H1 (cell line): ENCODE measurements around the gene PTX4. TPM values are rescaled to one million over a fixed set of nuclear protein-coding genes. Genes with fewer than 3 reads are reported as not detected.
A peak's percentile ranks its signal among the peaks of the same experiment; 100 is the strongest.

Experiments used
- CTCF ChIA-PET: fragments of 300-600 bp; sonication (Branson Sonifier 250); formaldehyde crosslinking; loops from one replicate; lab custom pipeline; 2021; ENCODE audit not compliant: partially characterized antibody; lab: Charles Lee
- POLR2A ChIA-PET: fragments of 300-600 bp; sonication (Branson Sonifier 250); formaldehyde crosslinking; loops from one replicate; lab custom pipeline; 2021; ENCODE audit warnings: inconsistent platforms; ENCODE audit not compliant: partially characterized antibody; lab: Charles Lee
- DNase-seq, 2 experiments: peaks; one replicate each; pipeline versions ENCODE4 v3.0.0 to v3.0.0-alpha.2; 2010 to 2022; ENCODE audit warnings: low spot score in 2 of 2, low read depth in 1 of 2, mixed read lengths in 1 of 2
- FAIRE-seq: peaks from 2 replicates; lab custom pipeline; 2011; peaks lifted over from hg19 to GRCh38; lab: Jason Lieb, UNC
- H2AFZ ChIP-seq: 2 replicates; pipeline ENCODE4 v1.8.1; 2012; ENCODE audit warnings: low read length, inconsistent platforms
- H2AK5ac ChIP-seq: 2 replicates; pipeline ENCODE4 v1.6.1; 2013; ENCODE audit warnings: low read depth, low read length
- H2BK120ac ChIP-seq: replicated peaks from 2 replicates; pipeline ENCODE3; 2013; ENCODE audit warnings: low read depth, low read length, inconsistent platforms
- H2BK12ac ChIP-seq: 2 replicates; pipeline ENCODE4 v1.6.1; 2013; ENCODE audit warnings: low read depth, low read length
- H2BK15ac ChIP-seq: 2 replicates; pipeline ENCODE4 v1.6.1; 2013; ENCODE audit warnings: low read length
- H2BK20ac ChIP-seq: 2 replicates; pipeline ENCODE4 v1.6.1; 2013; ENCODE audit warnings: low read length
- H2BK5ac ChIP-seq: 2 replicates; pipeline ENCODE4 v1.6.1; 2013; ENCODE audit warnings: low read depth, low read length
- H3K14ac ChIP-seq: 2 replicates; pipeline ENCODE4 v1.6.1; 2013; ENCODE audit warnings: inconsistent platforms; ENCODE audit not compliant: insufficient read length
- H3K18ac ChIP-seq: 2 replicates; pipeline ENCODE4 v1.6.1; 2013; ENCODE audit warnings: low read length; ENCODE audit errors: extremely low read depth
- H3K23ac ChIP-seq: 2 replicates; pipeline ENCODE4 v1.6.1; 2013; ENCODE audit warnings: inconsistent platforms; ENCODE audit not compliant: insufficient read length
- H3K23me2 ChIP-seq: 2 replicates; pipeline ENCODE4 v1.6.1; 2013; ENCODE audit warnings: low read depth, low read length
- H3K27ac ChIP-seq: 2 replicates; pipeline ENCODE4 v1.6.1; 2011; ENCODE audit warnings: low read depth, low read length, inconsistent platforms
- H3K27me3 ChIP-seq, 4 experiments: replicated peaks in 1 of 4; 1 replicate in 1 of 4; 2 replicates in 3 of 4; pipeline versions ENCODE4 v1.6.1 to v1.8.1; 2011 to 2013; ENCODE audit warnings: low read length in 3 of 4, mild to moderate bottlenecking in 3 of 4, inconsistent platforms in 2 of 4, mixed read lengths in 2 of 4, moderate library complexity in 1 of 4; ENCODE audit not compliant: control insufficient read depth in 3 of 4, insufficient read depth in 3 of 4; ENCODE audit errors: extremely low read depth in 1 of 4
- H3K36me3 ChIP-seq, 4 experiments: 2 replicates each; pipeline versions ENCODE4 v1.6.1 to v1.8.1; 2011 to 2013; ENCODE audit warnings: mild to moderate bottlenecking in 4 of 4, low read length in 3 of 4, moderate library complexity in 2 of 4, control low read depth in 1 of 4, inconsistent platforms in 1 of 4; ENCODE audit not compliant: insufficient read depth in 4 of 4, control insufficient read depth in 2 of 4
- H3K4ac ChIP-seq: replicated peaks from 2 replicates; pipeline ENCODE3; 2013; ENCODE audit warnings: low read length, low read depth, mixed read lengths, inconsistent platforms; ENCODE audit not compliant: insufficient read length
- H3K4me1 ChIP-seq, 4 experiments: replicated peaks in 1 of 4; 1 replicate in 1 of 4; 2 replicates in 3 of 4; pipeline versions ENCODE4 v1.6.1 to v1.8.1; 2011 to 2013; ENCODE audit warnings: low read length in 3 of 4, inconsistent platforms in 2 of 4, mixed read lengths in 1 of 4; ENCODE audit not compliant: insufficient read depth in 4 of 4, control insufficient read depth in 3 of 4
- H3K4me2 ChIP-seq, 2 experiments: 2 replicates each; pipeline versions ENCODE4 v1.6.1 to v1.8.1; 2011 to 2013; ENCODE audit warnings: low read depth in 2 of 2, low read length in 2 of 2, control low read depth in 1 of 2, inconsistent platforms in 1 of 2, mild to moderate bottlenecking in 1 of 2; ENCODE audit not compliant: insufficient read depth in 1 of 2
- H3K4me3 ChIP-seq, 4 experiments: fragments of 200-600, 300-600 bp in 1 of 4; sonication (generic), shearing (Covaris generic), sonication (Bioruptor Twin) in 1 of 4; 2 replicates each; pipeline versions ENCODE4 v1.5.1 to v1.8.1; 2011 to 2016; ENCODE audit warnings: low read length in 4 of 4, low read depth in 3 of 4, control low read depth in 2 of 4, inconsistent platforms in 2 of 4, mild to moderate bottlenecking in 2 of 4, mixed read lengths in 1 of 4, moderate library complexity in 1 of 4; ENCODE audit not compliant: insufficient read depth in 2 of 4; ENCODE audit errors: extremely low read depth in 1 of 4
- H3K56ac ChIP-seq: replicated peaks from 2 replicates; pipeline ENCODE3; 2013; ENCODE audit warnings: low read depth, mild to moderate bottlenecking, mixed read lengths, low read length, inconsistent platforms; ENCODE audit not compliant: insufficient read length
- H3K79me1 ChIP-seq: 2 replicates; pipeline ENCODE4 v1.6.1; 2013; ENCODE audit warnings: low read depth, low read length, control low read depth
- H3K79me2 ChIP-seq, 2 experiments: 2 replicates each; pipeline versions ENCODE4 v1.6.1 to v1.8.1; 2012 to 2013; ENCODE audit warnings: low read length in 2 of 2, mild to moderate bottlenecking in 2 of 2, inconsistent platforms in 1 of 2; ENCODE audit not compliant: insufficient read depth in 2 of 2, control insufficient read depth in 1 of 2
- H3K9ac ChIP-seq, 4 experiments: replicated peaks in 1 of 4; 1 replicate in 1 of 4; 2 replicates in 3 of 4; pipeline versions ENCODE4 v1.6.1 to v1.8.1; 2011 to 2013; ENCODE audit warnings: low read depth in 3 of 4, low read length in 3 of 4, control low read depth in 2 of 4, mild to moderate bottlenecking in 2 of 4, moderate library complexity in 2 of 4, inconsistent platforms in 1 of 4; ENCODE audit errors: extremely low read depth in 1 of 4
- H3K9me3 ChIP-seq, 2 experiments: 2 replicates each; pipeline versions ENCODE4 v1.6.1 to v1.8.1; 2012 to 2013; ENCODE audit warnings: mild to moderate bottlenecking in 2 of 2, moderate library complexity in 2 of 2, control low read depth in 1 of 2, inconsistent platforms in 1 of 2, low read depth in 1 of 2, low read length in 1 of 2, mixed read lengths in 1 of 2; ENCODE audit not compliant: insufficient read depth in 2 of 2
- H4K20me1 ChIP-seq, 2 experiments: replicated peaks in 1 of 2; 2 replicates each; pipeline versions ENCODE3 to v1.8.1; 2011 to 2013; ENCODE audit warnings: inconsistent platforms in 2 of 2, low read length in 2 of 2, mild to moderate bottlenecking in 1 of 2; ENCODE audit not compliant: insufficient read depth in 2 of 2, control insufficient read depth in 1 of 2
- H4K5ac ChIP-seq: 2 replicates; pipeline ENCODE4 v1.6.1; 2013; ENCODE audit warnings: low read length, low read depth, mixed read lengths, inconsistent platforms; ENCODE audit not compliant: insufficient read length
- H4K8ac ChIP-seq: 2 replicates; pipeline ENCODE4 v1.8.0; 2013; ENCODE audit warnings: mild to moderate bottlenecking, moderate library complexity, low read length, inconsistent platforms; ENCODE audit not compliant: insufficient read depth; ENCODE audit errors: extremely low read depth
- H4K91ac ChIP-seq: replicated peaks from 2 replicates; pipeline ENCODE3; 2013; ENCODE audit warnings: low read length, mixed read lengths, inconsistent platforms; ENCODE audit not compliant: insufficient read length
- BCL11A ChIP-seq, 2 experiments: IDR thresholded peaks; one replicate each; pipeline ENCODE4 v1.6.1; 2011; ENCODE audit warnings: low read depth in 2 of 2, low read length in 2 of 2, mild to moderate bottlenecking in 2 of 2
- FOSL1 ChIP-seq: IDR thresholded peaks from 2 replicates; pipeline ENCODE4 v1.6.1; 2011; ENCODE audit warnings: mild to moderate bottlenecking, low read depth, low read length, moderate library complexity; ENCODE audit not compliant: insufficient read depth
- NANOG ChIP-seq: IDR thresholded peaks from 2 replicates; pipeline ENCODE4 v1.6.1; 2011; ENCODE audit warnings: low read length, low read depth, mild to moderate bottlenecking, inconsistent platforms; ENCODE audit not compliant: insufficient read depth, poor library complexity, severe bottlenecking
- POLR2AphosphoS5 ChIP-seq: IDR thresholded peaks from 2 replicates; pipeline ENCODE4 v1.6.1; 2011; ENCODE audit warnings: low read depth, low read length
- RNF2 ChIP-seq: fragments of 200-900, 300-1000 bp; sonication (generic); IDR thresholded peaks from 2 replicates; pipeline ENCODE4 v1.7.1; 2016; ENCODE audit warnings: borderline replicate concordance, low read depth, mild to moderate bottlenecking, antibody characterized with exemption, low read length; ENCODE audit not compliant: poor library complexity, severe bottlenecking; ENCODE audit errors: missing control alignments
- SIN3A ChIP-seq, 2 experiments: IDR thresholded peaks in 1 of 2; conservative IDR thresholded peaks in 1 of 2; 2 replicates each; pipeline ENCODE4 v1.6.1; 2011 to 2012; ENCODE audit warnings: low read length in 2 of 2, improper control_type of control experiment in 1 of 2, low read depth in 1 of 2, mild to moderate bottlenecking in 1 of 2
- SUZ12 ChIP-seq: fragments of 200-600 bp; sonication (generic); IDR thresholded peaks from 2 replicates; pipeline ENCODE4 v1.6.1; 2012; ENCODE audit warnings: mild to moderate bottlenecking, inconsistent platforms, low read length, moderate library complexity, mixed read lengths
- TAF7 ChIP-seq: optimal IDR thresholded peaks from 2 replicates; pipeline ENCODE3; 2011; ENCODE audit warnings: low read depth, mild to moderate bottlenecking, inconsistent platforms, low read length, moderate library complexity, borderline replicate concordance
- YY1 ChIP-seq: IDR thresholded peaks from 2 replicates; pipeline ENCODE4 v1.6.1; 2011; ENCODE audit warnings: low read depth, mild to moderate bottlenecking, low read length
- ZNF274 ChIP-seq: IDR thresholded peaks from 2 replicates; pipeline ENCODE4 v1.7.0; 2012; ENCODE audit warnings: low read length, borderline replicate concordance; ENCODE audit errors: extremely low read depth
- WGBS, 2 experiments: shearing (Covaris generic) in 1 of 2; methylation state at CpG; one replicate each; pipeline versions ENCODE4 v1.1.6 to v1.1.7; 2013 to 2015; ENCODE audit warnings: low lambda C conversion rate in 2 of 2, mixed read lengths in 2 of 2, inconsistent platforms in 1 of 2, low coverage in 1 of 2, missing lambda C conversion rate in 1 of 2; ENCODE audit not compliant: insufficient replicate concordance in 2 of 2, insufficient coverage in 1 of 2, insufficient read length in 1 of 2; ENCODE audit errors: extremely low coverage in 1 of 2, missing lambda C conversion rate in 1 of 2; 5-methylcytosine and 5-hydroxymethylcytosine counted together
- polyA plus RNA-seq, 7 experiments: library from polyadenylated mRNA; depleted of rRNA in 3 of 7; stranded (reverse) in 5 of 7; unstranded in 2 of 7; fragments of >200 nt in 5 of 7; fragments of 200-250 nt in 2 of 7; gene quantifications; 1 replicate in 5 of 7; 2 replicates in 1 of 7; 4 replicates in 1 of 7; pipeline versions ENCODE4 v1.2.1 to v1.2.3, GENCODE V29; 2011 to 2013; ENCODE audit warnings: missing spikeins in 2 of 7, mixed read lengths in 2 of 7
- total RNA-seq: library from RNA; stranded (reverse); fragmentation: NEBNext Ultra II Directional; extraction: Animal tissue kit (Norgen Biotek cat#: 25700); gene quantifications from 2 replicates; pipeline ENCODE4 v1.2.1, GENCODE V29; 2021

Gene PTX4
- total and polyA plus RNA-seq, 2 of the 8 experiments (the other 6 are each of a cell fraction or from before 2014, with no cell fraction given), result not detected

DNA sequence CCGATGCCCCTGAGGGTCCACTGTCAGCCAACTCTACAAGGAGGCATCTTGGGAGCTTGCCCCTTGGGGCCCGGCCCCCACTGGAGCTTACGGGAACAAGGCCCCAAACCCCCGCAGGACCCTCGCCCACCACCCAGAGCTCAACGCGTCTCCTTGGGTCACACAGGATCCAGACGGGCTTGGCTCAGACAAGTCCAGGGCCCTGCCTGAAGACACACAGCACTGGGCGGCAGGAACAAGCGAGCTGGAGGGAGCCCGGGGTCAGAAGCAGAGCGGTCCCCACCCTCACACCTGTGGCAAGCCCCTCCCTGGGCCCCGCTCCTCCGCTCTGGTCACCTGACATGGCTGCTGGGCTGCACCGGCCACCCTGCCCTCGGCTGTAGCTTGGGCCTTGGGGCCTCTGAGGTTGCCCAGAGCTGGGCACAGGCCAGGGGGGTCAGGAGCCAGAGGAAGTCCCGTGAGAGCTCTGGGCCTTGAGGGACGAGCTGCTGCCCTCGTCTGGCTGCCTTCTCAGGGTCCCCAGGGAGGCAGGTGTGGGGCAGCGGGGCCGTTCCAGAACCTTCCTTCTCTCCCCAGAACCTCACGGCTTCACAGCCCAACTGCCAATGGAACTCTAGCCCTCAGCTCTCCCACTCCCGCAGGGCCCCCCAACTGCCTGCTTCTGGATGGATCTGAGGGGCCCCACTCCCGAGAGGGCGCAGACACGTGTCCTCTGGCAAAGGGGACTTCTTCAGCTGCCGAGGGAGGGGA, 44.6 kb downstream of the PTX4 start, which contains the start of gene CCDC154:
TSS of gene CCDC154 (minus strand) at position 577 of the 750 bp plus-strand sequence. CDS start at position 343, 234 bp downstream.
- Histone ChIP-seq H2BK15ac (no peak within 1 kb of the TSS), H2BK20ac (no peak within 1 kb of the TSS), H3K18ac (no peak within 1 kb of the TSS; the same call in 1 of the 2 replicates), H3K27me3 (no peaks in the 10 kb centered on the region), H3K36me3 (peaks cover 0 to 21% (median 2%) of the 10 kb centered on the region in 4 experiments; a peak in 3 of 8 replicates), H3K23me2 (no peaks in the 10 kb centered on the region), H2AK5ac (no peak within 1 kb of the TSS), H3K9ac (no peak within 1 kb of the TSS), H3K27ac (no peak within 1 kb of the TSS; the same call in 1 of the 2 replicates), H4K20me1 (peaks cover 0 to 5% of the 10 kb centered on the region in 2 experiments), H4K5ac (no peak within 1 kb of the TSS), H3K4me1 (no peaks in the 10 kb centered on the region; a peak in 1 of 7 replicates), H3K23ac (no peak within 1 kb of the TSS), H2BK5ac (no peak within 1 kb of the TSS), H2AFZ (no peak within 1 kb of the TSS), H3K79me2 (no peaks in the 10 kb centered on the region), H3K56ac (no peak within 1 kb of the TSS), H3K4me3 (no peak within 1 kb of the TSS), H2BK120ac (no peak within 1 kb of the TSS), H3K4me2 (no peak within 1 kb of the TSS), H4K8ac (peak within 1 kb of the TSS; percentile 92), H3K9me3 (no peaks in the 10 kb centered on the region), H3K14ac (no peak within 1 kb of the TSS), H4K91ac (no peak within 1 kb of the TSS), H2BK12ac (no peak within 1 kb of the TSS), H3K79me1 (no peaks in the 10 kb centered on the region), H3K4ac (no peak within 1 kb of the TSS)
- 90% methylated on average over 19 of the region's 27 CpGs; no CpG with 5 or more reads in 1 of the 2 experiments for WGBS, 2 experiments
- DNase-seq, result no peak
- FAIRE-seq, result no peak
- POLR2A ChIA-PET, result interaction anchor here (0.9 to 2.0 kb wide), 10 partner anchors 9 to 71 kb away, joined by 3 to 7 read pairs (median 4); partner anchors contain the start of genes PERCC1 and TELO2
- CTCF ChIA-PET, result interaction anchor here (1.0 to 3.9 kb wide), 7 partner anchors 10 to 95 kb away, joined by 3 to 20 read pairs (median 5); no protein-coding TSS in a partner anchor
- TF ChIP-seq BCL11A (IDR thresholded peaks at IDR 0.05; ENCODE audit: low read depth in 2 of 2, low read length in 2 of 2) (no peak), POLR2AphosphoS5 (0 out of 2 replicates have a peak, but pooled peaks have one; percentile 20), ZNF274 (no peak), YY1 (no peak), TAF7 (no peak), NANOG (no peak), FOSL1 (no peak), SUZ12 (no peak), RNF2 (no peak), SIN3A (conservative IDR thresholded peaks at IDR 0.05 in 1 of 2, IDR thresholded peaks at IDR 0.05 in 1 of 2; ENCODE audit: low read depth in 1 of 2, low read length in 2 of 2) (no peak)
